ENCODE data around the gene SIPA1L3.

SIPA1L3 gene

GRCh38 chr19:37964109-37964508, 57.1 kb downstream of the SIPA1L3 start:
- no peak for TF ChIP-seq NFIC (IDR thresholded peaks at IDR 0.05)

GRCh38 chr19:37966211-37966661, 59.2 kb downstream of the SIPA1L3 start:
- TF ChIP-seq YY1 (IDR thresholded peaks at IDR 0.05; ENCODE audit: low read depth): no peak
- TF ChIP-seq EGR1 (IDR thresholded peaks at IDR 0.05): no peak
- no peak for TF ChIP-seq ZBTB7A (IDR thresholded peaks at IDR 0.05; ENCODE audit: low read depth)
- TF ChIP-seq, protein P1, sequence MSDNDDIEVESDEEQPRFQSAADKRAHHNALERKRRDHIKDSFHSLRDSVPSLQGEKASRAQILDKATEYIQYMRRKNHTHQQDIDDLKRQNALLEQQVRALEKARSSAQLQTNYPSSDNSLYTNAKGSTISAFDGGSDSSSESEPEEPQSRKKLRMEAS (IDR thresholded peaks at IDR 0.05): no peak
- no peak for TF ChIP-seq CEBPB (IDR thresholded peaks at IDR 0.05)
- no peak for TF ChIP-seq TEAD4 (IDR thresholded peaks at IDR 0.05)
- TF ChIP-seq, protein P2, sequence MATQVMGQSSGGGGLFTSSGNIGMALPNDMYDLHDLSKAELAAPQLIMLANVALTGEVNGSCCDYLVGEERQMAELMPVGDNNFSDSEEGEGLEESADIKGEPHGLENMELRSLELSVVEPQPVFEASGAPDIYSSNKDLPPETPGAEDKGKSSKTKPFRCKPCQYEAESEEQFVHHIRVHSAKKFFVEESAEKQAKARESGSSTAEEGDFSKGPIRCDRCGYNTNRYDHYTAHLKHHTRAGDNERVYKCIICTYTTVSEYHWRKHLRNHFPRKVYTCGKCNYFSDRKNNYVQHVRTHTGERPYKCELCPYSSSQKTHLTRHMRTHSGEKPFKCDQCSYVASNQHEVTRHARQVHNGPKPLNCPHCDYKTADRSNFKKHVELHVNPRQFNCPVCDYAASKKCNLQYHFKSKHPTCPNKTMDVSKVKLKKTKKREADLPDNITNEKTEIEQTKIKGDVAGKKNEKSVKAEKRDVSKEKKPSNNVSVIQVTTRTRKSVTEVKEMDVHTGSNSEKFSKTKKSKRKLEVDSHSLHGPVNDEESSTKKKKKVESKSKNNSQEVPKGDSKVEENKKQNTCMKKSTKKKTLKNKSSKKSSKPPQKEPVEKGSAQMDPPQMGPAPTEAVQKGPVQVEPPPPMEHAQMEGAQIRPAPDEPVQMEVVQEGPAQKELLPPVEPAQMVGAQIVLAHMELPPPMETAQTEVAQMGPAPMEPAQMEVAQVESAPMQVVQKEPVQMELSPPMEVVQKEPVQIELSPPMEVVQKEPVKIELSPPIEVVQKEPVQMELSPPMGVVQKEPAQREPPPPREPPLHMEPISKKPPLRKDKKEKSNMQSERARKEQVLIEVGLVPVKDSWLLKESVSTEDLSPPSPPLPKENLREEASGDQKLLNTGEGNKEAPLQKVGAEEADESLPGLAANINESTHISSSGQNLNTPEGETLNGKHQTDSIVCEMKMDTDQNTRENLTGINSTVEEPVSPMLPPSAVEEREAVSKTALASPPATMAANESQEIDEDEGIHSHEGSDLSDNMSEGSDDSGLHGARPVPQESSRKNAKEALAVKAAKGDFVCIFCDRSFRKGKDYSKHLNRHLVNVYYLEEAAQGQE (IDR thresholded peaks at IDR 0.05; ENCODE audit: low read depth): no peak
- no peak for TF ChIP-seq USF1 (IDR thresholded peaks at IDR 0.05)
- TF ChIP-seq NFIC (IDR thresholded peaks at IDR 0.05): no peak
- TF ChIP-seq RAD21 (IDR thresholded peaks at IDR 0.05; ENCODE audit: low read depth): no peak
- TF ChIP-seq FOXM1 (IDR thresholded peaks at IDR 0.05; ENCODE audit: borderline replicate concordance, low read depth): no peak
- TF ChIP-seq EP300 (IDR thresholded peaks at IDR 0.05; ENCODE audit: borderline replicate concordance): no peak
- no peak for TF ChIP-seq CREB1 (IDR thresholded peaks at IDR 0.05; ENCODE audit: low read depth)
- TF ChIP-seq TCF12 (IDR thresholded peaks at IDR 0.05; ENCODE audit: low read depth): no peak
- no peak for TF ChIP-seq TAF1 (IDR thresholded peaks at IDR 0.05; ENCODE audit: low read depth)

- no peak for TF ChIP-seq NFIC (IDR thresholded peaks at IDR 0.05)
- TF ChIP-seq FOXM1 (IDR thresholded peaks at IDR 0.05; ENCODE audit: borderline replicate concordance, low read depth): no peak
- no peak for TF ChIP-seq TCF12 (IDR thresholded peaks at IDR 0.05; ENCODE audit: low read depth)
- TF ChIP-seq TEAD4 (IDR thresholded peaks at IDR 0.05): no peak
Measured at GRCh38 chr19:37966662-37967231, 59.7 kb downstream of the SIPA1L3 start.

DNA sequence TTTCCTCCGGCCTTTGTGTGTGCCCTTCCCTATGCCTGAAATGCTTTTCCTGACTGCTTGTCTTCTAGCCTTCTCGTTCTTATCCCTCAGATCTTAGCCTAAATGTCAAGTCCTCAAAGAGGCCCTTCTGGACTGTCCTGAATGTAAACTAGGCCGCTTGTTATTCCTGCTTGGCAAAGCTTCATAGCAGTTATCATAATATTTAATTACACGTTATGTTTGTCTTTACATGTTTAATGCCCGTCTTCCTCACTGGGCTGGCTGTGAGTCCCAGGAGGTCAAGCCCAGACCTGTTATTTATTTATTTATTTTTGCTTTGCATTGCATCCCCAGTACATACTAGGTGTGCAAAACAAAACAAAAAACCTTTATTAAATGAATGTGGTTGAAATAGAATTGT, 62.7 kb downstream of the SIPA1L3 start:
- TF ChIP-seq TAF1 (IDR thresholded peaks at IDR 0.05; ENCODE audit: low read depth) (no peak), EP300 (IDR thresholded peaks at IDR 0.05; ENCODE audit: borderline replicate concordance) (no peak), YY1 (IDR thresholded peaks at IDR 0.05; ENCODE audit: low read depth) (no peak), CEBPB (IDR thresholded peaks at IDR 0.05) (no peak), ZBTB7A (IDR thresholded peaks at IDR 0.05; ENCODE audit: low read depth) (no peak), CREB1 (IDR thresholded peaks at IDR 0.05; ENCODE audit: low read depth) (no peak), TCF12 (IDR thresholded peaks at IDR 0.05; ENCODE audit: low read depth) (no peak), USF1 (IDR thresholded peaks at IDR 0.05) (no peak), RAD21 (IDR thresholded peaks at IDR 0.05; ENCODE audit: low read depth) (no peak), NFIC (IDR thresholded peaks at IDR 0.05) (no peak), FOXM1 (IDR thresholded peaks at IDR 0.05; ENCODE audit: borderline replicate concordance, low read depth) (no peak), TEAD4 (IDR thresholded peaks at IDR 0.05) (no peak), EGR1 (IDR thresholded peaks at IDR 0.05) (no peak)
- TF ChIP-seq, protein P1 (IDR thresholded peaks at IDR 0.05): no peak
- TF ChIP-seq, protein P2 (IDR thresholded peaks at IDR 0.05; ENCODE audit: low read depth): no peak

GRCh38 chr19:37970699-37971098, 63.7 kb downstream of the SIPA1L3 start:
- no peak for TF ChIP-seq YY1 (IDR thresholded peaks at IDR 0.05; ENCODE audit: low read depth)
- TF ChIP-seq, protein P2 (IDR thresholded peaks at IDR 0.05; ENCODE audit: low read depth): no peak
- TF ChIP-seq TEAD4 (IDR thresholded peaks at IDR 0.05): no peak

Measured in Ishikawa (cell line).